Measurements from ENCODE around the gene KLHL11.

KLHL11 gene, protein sequence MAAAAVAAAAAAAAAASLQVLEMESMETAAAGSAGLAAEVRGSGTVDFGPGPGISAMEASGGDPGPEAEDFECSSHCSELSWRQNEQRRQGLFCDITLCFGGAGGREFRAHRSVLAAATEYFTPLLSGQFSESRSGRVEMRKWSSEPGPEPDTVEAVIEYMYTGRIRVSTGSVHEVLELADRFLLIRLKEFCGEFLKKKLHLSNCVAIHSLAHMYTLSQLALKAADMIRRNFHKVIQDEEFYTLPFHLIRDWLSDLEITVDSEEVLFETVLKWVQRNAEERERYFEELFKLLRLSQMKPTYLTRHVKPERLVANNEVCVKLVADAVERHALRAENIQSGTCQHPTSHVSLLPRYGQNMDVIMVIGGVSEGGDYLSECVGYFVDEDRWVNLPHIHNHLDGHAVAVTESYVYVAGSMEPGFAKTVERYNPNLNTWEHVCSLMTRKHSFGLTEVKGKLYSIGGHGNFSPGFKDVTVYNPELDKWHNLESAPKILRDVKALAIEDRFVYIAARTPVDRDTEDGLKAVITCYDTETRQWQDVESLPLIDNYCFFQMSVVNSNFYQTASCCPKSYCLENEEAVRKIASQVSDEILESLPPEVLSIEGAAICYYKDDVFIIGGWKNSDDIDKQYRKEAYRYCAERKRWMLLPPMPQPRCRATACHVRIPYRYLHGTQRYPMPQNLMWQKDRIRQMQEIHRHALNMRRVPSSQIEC

DNA sequence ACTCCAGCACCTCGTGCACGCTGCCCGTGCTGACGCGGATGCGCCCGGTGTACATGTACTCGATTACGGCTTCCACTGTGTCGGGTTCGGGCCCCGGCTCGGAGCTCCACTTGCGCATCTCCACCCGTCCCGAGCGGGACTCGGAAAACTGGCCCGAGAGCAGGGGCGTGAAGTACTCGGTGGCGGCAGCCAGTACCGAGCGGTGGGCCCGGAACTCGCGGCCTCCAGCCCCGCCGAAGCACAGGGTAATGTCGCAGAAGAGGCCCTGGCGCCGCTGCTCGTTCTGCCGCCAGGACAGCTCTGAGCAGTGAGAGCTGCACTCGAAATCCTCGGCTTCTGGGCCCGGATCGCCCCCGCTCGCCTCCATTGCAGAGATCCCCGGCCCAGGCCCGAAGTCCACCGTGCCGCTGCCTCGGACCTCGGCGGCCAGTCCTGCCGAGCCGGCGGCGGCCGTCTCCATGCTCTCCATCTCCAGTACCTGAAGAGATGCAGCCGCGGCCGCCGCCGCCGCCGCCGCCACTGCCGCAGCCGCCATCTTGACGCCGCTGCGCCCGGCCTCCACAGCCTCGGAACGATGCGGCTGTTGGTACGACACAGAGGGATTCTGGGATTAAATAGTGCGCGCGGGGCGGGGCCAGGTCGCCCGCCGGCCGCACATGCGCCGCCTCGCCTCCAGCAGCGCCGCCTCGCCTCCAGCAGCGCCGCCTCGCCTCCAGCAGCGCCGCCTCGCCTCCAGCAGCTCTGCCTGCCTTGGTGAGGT lies at the start of gene KLHL11:
TSS of gene KLHL11 (minus strand) at position 588 of the 760 bp plus-strand sequence. CDS start at position 535, 53 bp downstream.
- DNase-seq, result peak; percentile 76 to 87 (median 81)

DNA sequence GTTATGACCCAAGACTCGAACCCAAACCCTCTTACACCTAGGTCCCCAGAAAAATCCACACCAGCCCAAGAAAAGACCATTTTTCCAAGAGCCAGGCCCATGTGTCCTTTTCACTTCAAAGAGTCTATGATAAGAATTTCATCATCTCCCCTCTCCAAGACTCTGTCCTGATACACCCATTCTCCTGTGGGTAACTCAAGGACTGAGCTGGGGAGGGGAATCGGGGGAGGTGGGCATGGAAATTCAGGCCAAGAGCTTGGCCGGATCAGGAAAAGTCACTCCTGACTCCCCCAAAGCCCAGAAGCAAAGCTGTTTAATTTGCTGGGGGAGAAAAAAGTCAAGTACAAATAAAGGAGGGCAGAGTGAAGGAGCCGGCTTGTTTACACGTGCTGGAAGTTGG lies 49.8 kb upstream of the KLHL11 start:
- DNase-seq, result no peak

DNA sequence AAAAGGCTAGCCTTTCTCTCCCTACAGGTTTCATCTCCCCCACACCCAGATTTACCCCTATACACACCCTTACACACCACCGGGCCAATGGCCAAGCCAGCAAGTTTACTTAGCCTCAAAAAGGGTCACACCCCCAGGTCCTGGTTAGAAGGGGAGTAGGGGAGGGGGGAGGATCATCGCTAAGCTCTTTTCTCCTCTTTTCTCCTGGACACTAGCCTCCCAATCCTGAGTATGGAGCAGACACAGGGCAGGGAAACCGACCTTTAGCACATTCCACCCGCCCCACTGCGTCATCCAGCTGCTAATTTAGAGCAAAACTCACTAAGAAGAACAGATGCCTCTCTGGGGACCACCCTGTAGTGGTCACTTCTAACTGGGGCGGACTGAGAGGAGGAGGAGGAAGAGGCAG lies 49.1 kb upstream of the KLHL11 start:
- no peak for DNase-seq

DNA sequence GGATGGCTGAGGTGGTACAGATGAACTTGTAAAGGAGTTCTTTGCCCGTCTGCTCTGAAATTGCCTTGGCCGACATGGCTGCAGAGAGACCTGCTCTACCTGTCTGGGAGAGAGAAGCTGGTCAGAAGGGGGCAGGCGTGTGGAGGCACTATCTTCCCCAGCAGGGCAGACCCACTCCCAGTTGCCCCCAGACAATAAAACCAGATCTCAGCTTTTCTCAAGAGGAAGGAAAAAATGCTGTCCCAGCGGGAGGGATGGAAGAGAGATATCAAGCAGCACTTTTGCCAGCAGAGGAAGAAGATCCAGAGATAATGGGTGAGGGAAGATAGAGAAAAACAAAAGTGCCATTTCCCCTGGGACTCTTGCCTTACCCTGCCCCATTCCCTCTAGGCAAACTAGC lies 48.6 kb upstream of the KLHL11 start:
- no peak for DNase-seq

DNA sequence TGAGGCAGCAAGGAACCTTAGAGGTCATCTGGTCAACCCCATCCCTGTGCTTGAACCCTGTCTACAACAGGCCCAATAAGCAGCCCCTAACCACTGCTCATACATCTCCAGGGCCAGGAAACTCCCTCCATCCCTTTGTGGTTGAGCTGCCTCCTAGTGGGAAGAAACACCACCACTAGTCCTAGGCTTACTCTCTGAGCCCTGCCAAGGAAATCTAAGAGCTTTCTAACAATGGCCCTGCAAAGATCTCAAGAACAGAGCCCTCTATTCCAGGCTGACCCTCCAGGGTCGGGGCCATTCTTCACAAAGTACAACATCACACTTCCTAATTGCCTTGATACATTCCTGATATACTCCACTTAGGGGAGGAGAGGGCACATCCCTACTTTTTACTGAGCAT lies 47.7 kb upstream of the KLHL11 start:
- DNase-seq, result no peak

DNA sequence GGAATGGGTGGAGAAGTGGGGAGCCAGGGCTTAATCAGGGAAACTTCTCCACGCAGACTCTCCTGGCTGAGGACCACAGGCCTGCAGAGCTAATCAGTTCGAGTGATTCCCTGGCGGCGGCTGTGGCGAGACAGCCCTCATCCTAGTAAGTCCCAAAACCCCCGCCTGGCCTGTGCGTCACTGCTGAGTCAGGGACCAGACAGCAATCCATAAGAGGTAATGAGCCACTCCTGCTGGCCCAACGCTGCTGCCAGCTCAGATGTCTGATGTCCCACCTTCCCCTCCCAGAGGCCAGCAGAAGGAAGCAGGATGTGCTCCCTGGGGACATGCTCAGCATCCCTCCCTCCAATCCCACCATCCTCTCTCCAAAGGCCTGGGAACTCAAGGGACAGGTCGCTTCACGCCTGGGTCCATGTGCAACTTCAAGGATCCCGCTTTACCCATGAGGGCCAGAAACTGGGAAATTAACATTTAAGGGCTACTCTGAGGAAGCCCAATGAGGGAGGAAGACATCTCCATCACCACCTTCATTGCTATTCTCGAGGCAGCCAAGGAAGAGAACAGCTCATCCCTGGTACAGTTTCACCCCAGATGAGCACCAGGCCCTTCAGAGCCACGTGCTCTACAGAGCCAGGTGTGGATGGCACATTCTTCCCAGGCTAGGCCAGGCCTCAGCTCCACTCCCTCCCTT lies 45.6 kb upstream of the KLHL11 start:
- DNase-seq, result no peak

DNA sequence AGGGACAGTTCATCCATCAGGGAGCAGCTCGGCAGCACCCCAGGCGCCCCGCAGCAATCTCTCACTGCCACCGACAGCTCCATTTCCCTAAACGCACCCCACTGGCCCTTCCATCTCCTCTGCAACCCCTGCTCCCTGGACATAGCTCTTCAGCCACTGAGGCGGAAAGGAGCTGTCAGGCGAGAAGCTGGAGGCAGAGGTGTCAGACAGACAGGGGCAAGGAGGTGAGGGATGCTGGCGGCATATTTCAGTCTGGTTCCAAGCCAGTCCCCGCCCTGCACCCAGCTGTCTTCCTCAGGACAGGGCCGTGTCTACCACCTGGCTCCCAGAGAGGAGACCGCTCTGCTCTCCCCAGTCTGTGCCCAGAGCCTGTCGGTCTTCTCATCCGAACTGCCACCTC lies 43.9 kb upstream of the KLHL11 start:
- DNase-seq, result no peak

DNA sequence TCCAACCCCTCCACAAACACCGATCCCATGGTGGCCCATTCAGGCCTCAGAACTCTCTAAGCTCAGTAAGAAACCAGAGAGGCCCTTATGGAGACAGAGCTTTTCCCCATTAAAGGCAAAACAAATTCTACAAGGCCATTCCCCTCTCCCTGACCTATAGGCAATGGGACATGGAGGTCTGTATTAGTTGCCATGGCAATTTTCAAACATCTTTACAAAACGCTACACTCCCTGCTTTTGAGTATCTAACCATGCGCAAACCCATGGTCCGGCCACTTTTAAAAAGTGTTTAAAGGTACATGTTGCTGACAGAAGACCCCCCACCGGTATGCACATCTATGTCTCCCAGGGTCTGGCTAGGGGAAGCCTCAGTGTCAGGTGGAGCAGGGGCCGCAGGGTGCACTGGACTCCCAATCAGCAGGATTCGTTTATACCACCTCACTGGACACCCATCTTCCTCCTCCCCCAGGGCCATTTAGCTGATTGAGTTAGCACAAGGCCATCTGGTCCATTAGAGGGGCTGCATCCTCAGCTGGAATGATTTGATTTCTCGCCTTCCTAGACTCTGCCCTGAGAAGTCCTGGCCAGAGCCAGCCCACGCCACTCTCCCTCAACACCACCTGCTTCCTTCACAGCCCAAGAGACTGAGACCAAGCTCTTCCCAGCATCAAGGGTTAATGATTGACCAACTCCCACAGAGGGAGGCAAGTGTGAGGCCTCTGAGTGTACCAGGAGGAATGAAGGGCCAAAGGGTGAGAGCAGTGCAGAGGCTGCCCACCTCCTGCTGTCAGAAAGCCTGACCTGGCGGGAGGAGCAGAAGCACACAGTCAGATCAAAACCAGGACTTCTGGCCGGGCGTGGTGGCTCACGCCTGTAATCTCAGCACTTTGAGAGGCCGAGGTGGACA lies 42.7 kb upstream of the KLHL11 start:
- no peak for DNase-seq

DNA sequence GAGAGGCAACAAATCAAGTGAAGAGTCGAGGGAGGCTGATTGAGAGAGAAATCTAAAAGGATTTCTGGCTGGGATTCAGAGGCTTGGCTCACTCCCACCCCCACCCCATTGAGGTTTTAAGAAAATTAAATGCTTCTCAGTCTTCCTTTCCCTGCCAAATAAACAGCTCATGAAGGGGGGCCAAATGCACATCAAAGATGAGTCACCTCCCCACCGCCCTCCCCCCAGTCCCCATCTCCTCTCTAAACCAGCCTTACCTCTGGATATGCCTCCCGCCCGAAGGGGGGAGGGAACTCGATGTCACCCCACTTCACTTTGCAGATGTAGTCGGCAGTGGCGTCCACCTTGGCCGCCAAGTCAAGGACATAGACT lies 41.9 kb upstream of the KLHL11 start:
- no peak for DNase-seq

DNA sequence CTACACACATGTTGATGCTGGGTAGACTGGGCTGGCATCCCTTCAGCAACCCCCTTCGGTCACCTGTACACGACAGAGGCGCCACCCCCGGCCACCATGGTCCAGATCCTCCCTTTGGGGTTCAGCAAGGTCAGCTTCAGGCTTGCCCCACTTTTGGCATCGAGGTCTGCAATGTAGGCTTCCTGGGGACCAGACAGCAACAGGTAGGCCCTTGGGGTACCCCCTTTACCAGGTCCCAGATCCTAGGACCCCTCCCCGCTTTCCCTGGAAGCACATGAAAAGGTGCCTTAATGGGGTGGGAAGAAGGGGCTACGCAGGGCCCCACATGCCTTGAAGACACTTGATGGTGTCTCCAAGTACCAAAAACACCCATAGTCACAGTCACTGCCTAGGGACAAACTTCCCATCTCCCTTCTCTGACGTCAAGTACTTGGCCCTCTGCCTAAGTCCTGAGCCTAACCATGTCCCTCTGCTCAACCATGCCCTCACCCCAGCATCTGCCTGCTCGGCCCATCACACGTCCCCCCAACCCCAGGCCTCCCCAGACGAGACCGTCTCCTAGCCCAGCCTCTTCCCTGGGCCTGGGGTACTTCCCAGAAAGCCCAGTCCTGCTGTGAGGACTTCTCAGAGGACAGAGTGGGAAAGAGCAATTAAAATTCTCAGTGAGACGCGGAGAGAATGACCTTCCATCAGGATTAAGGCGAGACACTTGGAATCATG lies 41.4 kb upstream of the KLHL11 start:
- no peak for DNase-seq

DNA sequence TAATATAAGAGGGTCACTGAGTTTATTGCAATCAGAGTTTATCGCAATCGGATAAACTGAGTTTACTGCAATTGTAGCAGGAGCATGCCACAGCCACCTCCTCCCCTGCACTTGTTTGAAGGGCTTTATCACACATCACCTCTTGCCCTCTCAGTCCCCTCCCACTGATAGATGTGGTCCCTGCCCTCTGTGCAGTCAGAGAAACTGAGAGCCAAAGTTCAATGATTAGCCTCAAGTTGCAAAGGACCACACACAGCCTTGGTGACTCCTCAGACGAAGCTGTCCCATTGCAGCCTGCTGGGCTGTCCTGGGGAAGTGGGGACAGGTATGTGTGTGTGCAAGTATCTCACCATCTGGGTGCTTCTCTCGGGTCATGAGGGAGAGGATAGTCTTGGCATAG lies 39.9 kb upstream of the KLHL11 start:
- no peak for DNase-seq

DNA sequence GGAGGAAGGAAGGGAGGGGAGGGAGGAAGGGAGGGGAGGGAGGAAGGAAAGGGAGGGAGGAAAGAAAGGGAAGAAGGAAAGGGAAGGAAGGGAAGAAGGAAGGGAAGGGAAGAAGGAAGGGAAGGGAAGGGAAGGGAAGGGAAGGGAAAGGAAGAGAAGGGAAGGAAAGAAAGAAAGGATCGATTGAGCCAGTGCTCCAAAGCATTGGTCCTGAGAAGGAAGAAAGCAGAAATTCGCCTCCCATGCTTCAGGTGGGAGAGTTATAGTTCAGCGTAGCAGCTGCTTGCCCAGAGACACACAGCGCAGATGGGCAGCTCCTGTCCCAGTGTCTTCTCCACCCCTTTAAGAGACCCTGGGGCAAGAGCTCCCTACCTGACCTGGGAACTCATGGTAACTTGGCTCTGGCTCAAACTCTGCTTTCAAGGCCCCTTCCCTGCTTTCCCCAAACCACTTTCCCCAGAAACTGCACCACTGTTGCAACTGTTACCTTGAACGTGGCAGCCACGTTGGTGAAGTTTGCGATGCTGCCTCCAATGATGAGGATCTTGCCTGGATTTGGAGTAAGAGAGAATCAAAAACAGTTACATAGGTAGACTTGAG lies 39.1 kb upstream of the KLHL11 start:
- no peak for DNase-seq

DNA sequence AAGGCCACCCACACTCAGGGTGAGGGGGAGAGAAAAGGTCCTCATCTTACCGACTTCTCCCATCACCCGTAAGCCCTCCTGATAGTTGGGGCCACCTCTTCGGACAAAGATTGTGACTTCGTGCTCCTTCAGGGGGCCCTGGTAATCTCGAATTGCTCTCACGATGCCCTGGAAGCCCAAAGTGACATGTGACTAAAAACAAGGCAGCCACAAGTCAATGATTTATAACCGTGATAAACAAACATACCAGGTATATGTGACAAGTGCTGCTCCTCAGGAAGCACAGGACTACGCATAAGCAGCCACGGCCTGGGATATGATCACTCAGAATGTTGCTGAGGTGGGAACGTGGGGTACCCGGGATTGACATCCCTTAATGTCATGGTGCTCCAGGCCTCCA lies 36.4 kb upstream of the KLHL11 start:
- DNase-seq, result no peak

DNA sequence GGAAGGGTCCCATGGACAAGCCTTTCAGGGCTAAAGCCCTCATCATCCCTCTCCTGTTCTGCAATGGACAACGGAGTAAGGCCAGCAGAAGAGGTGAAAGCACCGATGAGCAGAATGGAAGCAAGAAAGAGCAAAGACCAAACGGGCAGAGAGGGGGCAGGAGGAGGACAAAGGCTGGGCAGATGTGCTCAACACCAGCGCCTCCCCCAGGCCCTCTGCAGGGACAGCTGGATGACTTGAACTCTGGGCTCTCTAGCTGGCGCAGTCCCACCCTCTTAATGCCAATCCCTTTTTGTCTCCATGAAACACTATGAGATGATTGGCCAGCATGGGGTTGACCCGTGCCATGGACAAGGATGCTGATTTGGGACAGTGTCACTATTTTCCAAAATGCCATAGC lies 31.5 kb upstream of the KLHL11 start:
- no peak for DNase-seq

DNA sequence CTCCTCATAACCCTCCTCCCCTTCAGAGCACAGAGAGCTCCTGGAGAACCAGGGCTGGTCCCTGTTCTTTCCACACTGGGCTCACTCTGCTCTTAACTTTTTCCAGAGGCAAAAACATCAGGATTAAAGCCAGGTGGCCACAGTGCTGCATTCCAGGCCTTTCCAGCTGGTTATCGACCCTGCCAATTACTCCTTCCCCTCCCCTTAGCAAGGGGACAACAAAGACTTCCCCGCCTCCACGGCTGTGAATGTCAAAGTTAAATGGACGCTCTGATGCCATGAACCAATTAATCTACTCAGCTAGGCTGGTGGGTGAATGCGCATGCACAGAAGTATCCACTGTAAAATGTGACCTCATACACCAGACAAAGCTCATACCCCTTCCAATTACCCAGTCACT lies 30.4 kb upstream of the KLHL11 start:
- no peak for DNase-seq

DNA sequence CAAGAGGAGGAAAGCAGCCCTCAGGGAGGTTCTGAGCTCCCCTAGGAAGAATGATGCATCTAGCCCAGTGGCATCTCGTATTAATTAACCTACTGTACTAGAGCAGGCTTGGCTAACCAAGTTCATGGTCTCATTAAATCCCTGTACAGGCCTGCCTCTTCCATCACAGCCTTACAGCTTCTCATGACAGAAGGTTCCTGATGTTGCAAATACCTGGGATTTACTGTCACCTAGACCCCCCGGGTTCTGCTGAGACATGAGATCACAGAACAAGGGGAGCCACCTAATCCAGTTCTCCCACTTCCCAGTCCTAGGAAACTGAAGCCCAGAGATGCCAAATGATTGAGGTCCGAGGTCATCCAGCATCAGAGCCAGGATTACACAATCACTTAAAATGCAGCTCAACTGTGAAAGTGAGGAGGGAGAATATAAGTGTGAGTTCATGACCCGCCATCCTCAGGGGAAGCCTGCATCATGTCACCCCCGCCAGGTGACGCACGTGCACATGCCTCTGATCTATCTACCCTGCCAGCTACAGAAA lies 29.6 kb upstream of the KLHL11 start:
- DNase-seq, result no peak

DNA sequence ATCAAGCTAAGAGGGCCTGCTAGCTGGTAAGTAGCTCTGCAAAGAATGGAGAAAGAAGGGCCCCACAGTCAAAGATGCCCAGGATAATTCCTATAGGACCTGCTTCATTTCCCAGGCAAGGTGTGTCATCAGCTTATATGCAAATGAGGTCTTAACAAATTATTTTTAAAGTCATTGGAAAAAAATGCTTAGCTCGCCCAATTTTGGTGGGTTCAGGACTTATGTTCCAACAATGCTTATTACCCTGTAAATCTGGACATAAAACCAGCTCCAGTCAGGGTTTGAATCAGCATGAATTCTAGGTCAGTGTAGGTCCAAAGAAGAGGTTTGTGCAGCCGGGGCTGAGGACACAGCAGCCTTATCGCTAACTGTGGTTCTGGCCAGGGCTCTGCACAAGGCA lies 28.2 kb upstream of the KLHL11 start:
- DNase-seq, result no peak

DNA sequence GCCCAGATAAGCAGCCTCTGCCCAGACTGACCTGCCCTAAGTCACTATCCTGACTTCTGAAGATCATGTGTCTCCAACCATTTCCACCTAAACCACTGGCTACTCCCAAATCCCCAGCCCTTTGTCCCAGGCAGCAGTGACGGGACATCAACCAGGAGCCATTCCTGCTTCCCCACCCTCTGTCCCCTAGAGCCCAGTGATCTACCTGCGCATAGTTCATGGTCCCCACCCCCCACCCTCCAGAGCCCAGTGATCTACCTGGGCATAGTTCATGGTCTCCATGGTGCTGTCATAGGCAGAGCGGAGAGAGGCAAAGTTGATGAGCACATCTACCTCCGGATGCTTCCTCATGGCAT lies 26.8 kb upstream of the KLHL11 start:
- DNase-seq, result no peak

DNA sequence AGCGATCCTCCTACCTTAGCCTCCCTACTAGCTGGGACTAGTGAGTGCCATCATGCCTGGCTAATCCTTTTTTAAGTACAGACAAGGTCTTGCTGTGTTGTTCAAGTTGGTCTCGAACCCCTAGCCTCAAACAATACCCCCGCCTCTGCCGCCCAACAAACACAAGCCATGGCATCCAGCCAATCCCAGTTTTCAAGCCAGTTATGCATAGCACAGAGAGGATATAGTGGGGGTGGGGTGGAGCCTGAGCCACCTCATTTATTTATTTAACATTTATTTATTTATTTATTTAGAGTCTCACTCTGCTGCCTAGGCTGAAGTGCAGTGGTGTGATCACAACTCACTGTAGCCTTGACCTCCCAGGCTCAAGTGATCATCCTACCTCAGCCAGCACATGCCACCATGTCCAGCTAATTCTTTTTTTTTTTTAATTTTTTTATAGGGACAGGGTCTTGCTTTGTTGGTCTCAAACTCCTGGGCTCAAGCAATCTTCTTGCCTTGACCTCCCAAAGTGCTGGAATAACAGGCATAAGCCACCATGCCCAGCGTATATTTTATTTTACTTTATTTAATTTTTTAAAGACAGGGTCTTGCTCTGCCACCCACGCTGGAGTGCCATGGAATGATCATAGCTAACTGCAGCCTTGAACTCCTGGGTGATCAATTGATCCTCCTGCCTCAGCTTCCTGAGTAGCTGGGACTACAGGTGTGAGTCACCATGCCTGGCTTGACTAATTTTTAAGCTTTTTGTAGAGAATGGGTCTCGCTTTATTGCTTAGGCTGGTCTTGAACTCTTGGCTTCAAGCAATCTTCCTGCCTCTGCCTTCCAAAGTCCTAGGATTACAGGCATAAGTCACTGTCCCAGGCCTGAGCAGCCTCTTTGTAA lies 26.2 kb upstream of the KLHL11 start:
- no peak for DNase-seq
